ENCODE data around the gene EFHC1. TPM values are rescaled to one million over a fixed set of nuclear protein-coding genes. Genes with fewer than 3 reads are reported as not detected.

Gene EFHC1
- total RNA-seq, 1 donor from 2014 or later = 9.6 TPM

DNA sequence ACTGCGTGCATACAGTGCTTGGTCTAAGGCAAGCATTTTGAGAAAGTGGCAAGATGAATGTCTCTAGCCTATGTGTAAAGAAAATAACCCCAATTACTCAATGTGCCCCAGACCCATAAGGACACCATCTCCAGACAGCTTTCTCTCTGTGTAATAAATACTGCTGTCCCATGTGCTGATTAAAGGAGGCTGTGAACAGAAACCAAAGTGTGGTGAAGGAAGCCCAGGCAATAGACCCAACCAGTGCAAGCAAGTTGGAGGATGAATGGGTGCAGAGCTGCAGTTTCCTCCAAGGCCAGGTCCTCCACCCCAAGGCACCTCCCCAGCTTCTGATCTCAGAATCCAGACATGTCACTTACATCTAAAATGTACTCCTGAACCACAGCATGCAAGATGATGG lies 96.1 kb downstream of the EFHC1 start:
- H3K27me3 Mint-ChIP-seq (ENCODE audit: low read depth) = no peaks in the 10 kb centered on the region
- peaks cover 55% of the 10 kb centered on the region for H3K36me3 Mint-ChIP-seq (ENCODE audit: low read depth)
- DNase-seq (ENCODE audit: low spot score) = no peak
- no peak overlapping the region for H3K4me3 Mint-ChIP-seq (ENCODE audit: unreplicated experiment)
- H3K27ac Mint-ChIP-seq (ENCODE audit: unreplicated experiment) = peak overlapping the region; percentile 53
- no peaks in the 10 kb centered on the region for H3K9me3 Mint-ChIP-seq (ENCODE audit: low read depth)
- H3K4me1 Mint-ChIP-seq (ENCODE audit: low read depth) = peaks cover 100% of the 10 kb centered on the region
- TF ChIP-seq, protein P1, sequence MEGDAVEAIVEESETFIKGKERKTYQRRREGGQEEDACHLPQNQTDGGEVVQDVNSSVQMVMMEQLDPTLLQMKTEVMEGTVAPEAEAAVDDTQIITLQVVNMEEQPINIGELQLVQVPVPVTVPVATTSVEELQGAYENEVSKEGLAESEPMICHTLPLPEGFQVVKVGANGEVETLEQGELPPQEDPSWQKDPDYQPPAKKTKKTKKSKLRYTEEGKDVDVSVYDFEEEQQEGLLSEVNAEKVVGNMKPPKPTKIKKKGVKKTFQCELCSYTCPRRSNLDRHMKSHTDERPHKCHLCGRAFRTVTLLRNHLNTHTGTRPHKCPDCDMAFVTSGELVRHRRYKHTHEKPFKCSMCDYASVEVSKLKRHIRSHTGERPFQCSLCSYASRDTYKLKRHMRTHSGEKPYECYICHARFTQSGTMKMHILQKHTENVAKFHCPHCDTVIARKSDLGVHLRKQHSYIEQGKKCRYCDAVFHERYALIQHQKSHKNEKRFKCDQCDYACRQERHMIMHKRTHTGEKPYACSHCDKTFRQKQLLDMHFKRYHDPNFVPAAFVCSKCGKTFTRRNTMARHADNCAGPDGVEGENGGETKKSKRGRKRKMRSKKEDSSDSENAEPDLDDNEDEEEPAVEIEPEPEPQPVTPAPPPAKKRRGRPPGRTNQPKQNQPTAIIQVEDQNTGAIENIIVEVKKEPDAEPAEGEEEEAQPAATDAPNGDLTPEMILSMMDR (IDR thresholded peaks at IDR 0.05) = no peak

DNA sequence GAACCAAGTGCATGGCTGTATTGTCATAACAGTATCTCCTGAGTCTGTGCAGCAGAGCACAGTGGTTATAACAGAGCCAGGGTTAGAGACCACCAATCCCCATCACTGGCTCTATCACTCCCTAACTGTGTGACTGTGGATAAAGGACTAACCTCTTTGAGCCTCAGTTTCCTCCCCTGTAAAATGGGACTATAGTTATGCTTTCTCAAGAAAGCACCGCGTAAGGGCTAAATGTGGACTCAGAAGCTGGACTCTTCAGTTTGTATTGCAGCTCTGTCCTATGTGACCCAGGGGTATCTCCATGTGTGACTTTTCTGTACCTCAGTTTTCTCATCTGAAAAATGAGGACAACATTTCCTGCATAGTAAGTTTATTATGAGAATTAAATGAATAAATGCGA lies 96.8 kb downstream of the EFHC1 start:
- no peak for DNase-seq (ENCODE audit: low spot score)
- Mint-ChIP-seq H3K27ac (ENCODE audit: unreplicated experiment) (no peak overlapping the region), H3K4me1 (ENCODE audit: low read depth) (peaks cover 98% of the 10 kb centered on the region)

DNA sequence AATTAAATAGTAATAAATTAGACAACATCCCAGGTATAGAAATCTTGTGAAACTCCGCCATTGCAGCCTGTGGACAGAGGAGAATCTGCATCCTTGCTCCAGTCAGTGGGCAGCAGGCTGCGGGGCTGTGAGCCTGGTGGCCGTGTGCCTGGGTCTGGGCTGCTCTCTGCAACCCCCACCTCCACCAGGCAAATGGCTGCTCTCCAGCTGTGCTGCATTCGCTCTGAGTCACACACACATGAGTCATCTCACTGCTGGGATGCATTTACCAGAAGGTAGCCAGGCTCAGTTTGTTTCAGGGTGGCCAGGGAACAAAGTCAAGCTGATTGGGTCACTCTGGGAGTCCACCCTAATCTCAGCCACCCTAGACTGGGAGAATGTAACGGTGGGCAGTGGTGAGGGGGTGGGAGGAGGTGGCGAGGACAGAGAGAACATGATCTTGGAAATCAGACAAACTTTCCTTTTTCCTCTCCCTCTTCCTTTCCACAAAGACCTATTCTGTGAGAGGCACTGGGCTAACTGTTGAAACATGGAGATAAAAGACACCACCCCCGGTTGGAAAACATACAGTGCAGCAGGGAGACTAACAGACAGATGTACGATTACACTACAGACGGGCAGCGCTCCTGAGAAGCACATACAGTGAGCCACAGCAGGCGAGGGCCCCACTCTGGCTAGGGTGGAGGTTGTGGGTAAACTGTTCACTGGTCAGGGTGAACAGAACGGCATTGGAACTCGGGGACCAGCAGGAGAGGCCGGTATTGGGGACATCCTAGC lies 97.5 kb downstream of the EFHC1 start:
- no peak for DNase-seq (ENCODE audit: low spot score)
- peak overlapping the region; percentile 59 for H3K4me3 Mint-ChIP-seq (ENCODE audit: unreplicated experiment)
- H3K27me3 Mint-ChIP-seq (ENCODE audit: low read depth) = no peaks in the 10 kb centered on the region
- H3K4me1 Mint-ChIP-seq (ENCODE audit: low read depth) = peaks cover 98% of the 10 kb centered on the region
- H3K9me3 Mint-ChIP-seq (ENCODE audit: low read depth) = no peaks in the 10 kb centered on the region
- H3K27ac Mint-ChIP-seq (ENCODE audit: unreplicated experiment) = peak overlapping the region; percentile 97
- TF ChIP-seq, protein P1 (IDR thresholded peaks at IDR 0.05) = no peak
- H3K36me3 Mint-ChIP-seq (ENCODE audit: low read depth) = peaks cover 53% of the 10 kb centered on the region

More for the DNA sequence above, 96.8 kb downstream of the EFHC1 start:
- H3K27me3 Mint-ChIP-seq (ENCODE audit: low read depth) = no peaks in the 10 kb centered on the region
- H3K36me3 Mint-ChIP-seq (ENCODE audit: low read depth) = peaks cover 53% of the 10 kb centered on the region
- H3K4me3 Mint-ChIP-seq (ENCODE audit: unreplicated experiment) = no peak overlapping the region
- H3K9me3 Mint-ChIP-seq (ENCODE audit: low read depth) = no peaks in the 10 kb centered on the region
- TF ChIP-seq, protein P1 (IDR thresholded peaks at IDR 0.05) = no peak

DNA sequence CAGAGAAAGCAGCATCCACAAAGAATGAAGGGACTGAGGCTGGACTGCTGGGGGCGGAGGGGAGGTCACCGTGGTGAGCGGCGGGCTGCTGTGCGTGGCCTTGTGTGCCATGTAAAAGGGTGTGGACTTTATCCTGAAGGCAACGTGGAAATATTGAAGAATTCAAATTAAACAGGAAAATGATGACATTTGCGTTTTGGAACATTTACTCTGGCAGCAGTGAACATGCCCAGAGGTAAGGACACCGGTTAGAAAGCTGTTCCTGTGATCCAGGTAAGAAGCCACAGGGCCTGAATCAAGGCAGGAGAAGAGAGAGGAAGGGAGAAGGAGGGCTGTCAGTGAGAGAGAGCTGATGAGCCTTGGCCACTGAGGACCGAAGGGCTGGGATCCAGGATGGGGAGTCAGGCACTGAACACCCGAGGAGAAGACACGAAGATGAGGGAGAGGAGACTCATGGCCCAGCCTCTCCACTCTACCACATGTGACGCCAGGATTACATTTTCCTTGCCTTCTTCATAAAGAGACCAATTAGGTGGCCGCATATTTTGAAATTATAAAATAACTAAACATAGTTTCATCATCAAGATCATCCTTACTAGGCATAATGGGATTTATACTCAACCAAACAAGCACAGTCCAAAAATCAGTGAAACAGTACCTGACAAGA lies 98.3 kb downstream of the EFHC1 start:
- Mint-ChIP-seq H3K4me1 (ENCODE audit: low read depth) (peaks cover 98% of the 10 kb centered on the region), H3K9me3 (ENCODE audit: low read depth) (no peaks in the 10 kb centered on the region), H3K27ac (ENCODE audit: unreplicated experiment) (peak overlapping the region; percentile 97), H3K36me3 (ENCODE audit: low read depth) (peaks cover 50% of the 10 kb centered on the region), H3K27me3 (ENCODE audit: low read depth) (no peaks in the 10 kb centered on the region), H3K4me3 (ENCODE audit: unreplicated experiment) (peak overlapping the region; percentile 59)
- no peak for DNase-seq (ENCODE audit: low spot score)
- TF ChIP-seq, protein P1 (IDR thresholded peaks at IDR 0.05) = no peak

DNA sequence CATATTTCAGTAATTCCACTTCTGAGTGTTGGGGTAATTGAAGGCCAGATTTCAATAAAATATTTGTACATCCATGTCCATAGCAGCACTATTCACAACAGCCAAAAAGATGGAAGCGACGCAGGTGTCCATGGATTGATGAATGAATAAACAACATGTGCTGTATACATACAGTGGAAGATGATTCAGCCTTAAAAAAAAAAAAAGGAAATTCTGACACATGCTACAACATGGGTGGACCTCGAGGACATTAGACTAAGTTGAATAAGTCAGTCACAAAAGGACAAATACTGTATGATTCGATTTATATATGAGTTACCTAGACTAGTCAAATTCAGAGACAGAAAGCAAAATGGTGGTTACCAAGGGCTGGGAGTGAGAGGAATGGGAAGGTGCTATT lies 99.5 kb downstream of the EFHC1 start:
- Mint-ChIP-seq H3K9me3 (ENCODE audit: low read depth) (no peaks in the 10 kb centered on the region), H3K4me3 (ENCODE audit: unreplicated experiment) (no peak overlapping the region), H3K4me1 (ENCODE audit: low read depth) (peaks cover 98% of the 10 kb centered on the region), H3K27me3 (ENCODE audit: low read depth) (no peaks in the 10 kb centered on the region), H3K27ac (ENCODE audit: unreplicated experiment) (peak overlapping the region; percentile 79), H3K36me3 (ENCODE audit: low read depth) (peaks cover 40% of the 10 kb centered on the region)
- TF ChIP-seq, protein P1 (IDR thresholded peaks at IDR 0.05) = no peak
- no peak for DNase-seq (ENCODE audit: low spot score)
